NCI-H2227 treated with DMSO at 0.1 percent for 48 hours (cell line): ENCODE measurements around the gene KCNK7.

Experiments used
- DNase-seq: peaks from one replicate; lab custom pipeline; 2025; lab: John Stamatoyannopoulos, UW

The KCNK7 gene

DNA sequence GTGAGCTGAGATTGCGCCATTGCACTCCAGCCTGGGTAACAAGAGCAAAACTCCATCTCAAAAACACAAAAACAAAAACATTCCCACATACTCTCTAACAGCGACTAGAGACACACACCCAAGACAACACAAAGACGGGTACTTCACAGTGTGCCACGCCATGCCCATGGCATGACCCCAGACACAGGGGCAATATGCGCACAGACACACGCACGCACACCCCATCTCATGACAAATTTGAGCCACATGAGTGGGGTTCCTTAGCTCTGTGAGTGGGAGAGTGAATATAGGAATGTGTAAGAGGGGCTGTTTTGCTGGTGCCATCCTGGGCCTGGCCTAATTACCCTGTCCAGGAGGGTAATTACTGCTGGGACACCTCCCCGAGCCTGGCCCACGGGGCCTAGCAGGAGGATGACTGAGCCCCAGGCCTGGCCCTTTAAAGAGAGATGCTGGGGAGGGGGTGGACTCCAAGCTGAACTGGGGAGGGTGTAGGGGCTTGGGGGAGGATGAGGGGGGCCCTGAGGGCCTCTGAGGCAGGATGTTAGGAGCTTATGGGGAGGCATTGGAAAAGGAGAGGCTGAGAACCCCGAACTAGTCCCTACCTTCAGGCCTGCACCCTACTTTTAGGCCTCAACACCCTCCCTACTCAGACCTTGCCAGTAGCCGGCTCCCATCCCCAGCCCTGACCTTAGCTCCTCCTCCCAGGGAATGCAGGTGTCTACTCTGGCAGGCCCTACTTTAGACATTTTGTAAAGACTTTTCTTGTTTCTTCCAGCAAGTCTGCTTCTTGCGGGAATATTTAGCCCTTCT, 38.9 kb downstream of the KCNK7 start:
- no peak for DNase-seq

DNA sequence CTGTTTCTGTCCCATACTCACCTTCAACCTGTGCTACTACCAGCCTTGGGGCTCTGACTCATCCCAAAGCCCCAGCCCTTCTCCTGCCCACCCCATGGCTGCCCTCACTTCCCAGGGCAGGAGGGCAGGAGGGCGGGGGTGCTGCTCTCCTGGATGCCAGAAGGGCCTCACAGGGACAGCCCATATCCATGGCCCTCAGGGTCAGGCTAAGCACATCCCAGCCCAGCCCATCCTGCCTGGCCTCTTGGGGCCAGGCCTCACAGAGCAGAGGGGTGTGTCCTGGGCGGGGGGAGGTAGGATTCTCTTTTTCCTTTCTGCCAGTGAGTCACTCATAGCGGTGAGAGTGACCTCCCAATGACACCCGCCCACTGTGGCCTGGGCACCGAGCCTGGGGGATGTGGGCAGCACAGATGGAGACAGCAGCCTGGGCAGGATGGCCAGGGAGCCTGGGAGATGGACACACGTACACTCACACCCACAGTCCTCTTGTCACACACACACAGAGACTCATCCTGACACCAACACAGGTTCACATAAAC, 39.8 kb downstream of the KCNK7 start:
- DNase-seq, result no peak

DNA sequence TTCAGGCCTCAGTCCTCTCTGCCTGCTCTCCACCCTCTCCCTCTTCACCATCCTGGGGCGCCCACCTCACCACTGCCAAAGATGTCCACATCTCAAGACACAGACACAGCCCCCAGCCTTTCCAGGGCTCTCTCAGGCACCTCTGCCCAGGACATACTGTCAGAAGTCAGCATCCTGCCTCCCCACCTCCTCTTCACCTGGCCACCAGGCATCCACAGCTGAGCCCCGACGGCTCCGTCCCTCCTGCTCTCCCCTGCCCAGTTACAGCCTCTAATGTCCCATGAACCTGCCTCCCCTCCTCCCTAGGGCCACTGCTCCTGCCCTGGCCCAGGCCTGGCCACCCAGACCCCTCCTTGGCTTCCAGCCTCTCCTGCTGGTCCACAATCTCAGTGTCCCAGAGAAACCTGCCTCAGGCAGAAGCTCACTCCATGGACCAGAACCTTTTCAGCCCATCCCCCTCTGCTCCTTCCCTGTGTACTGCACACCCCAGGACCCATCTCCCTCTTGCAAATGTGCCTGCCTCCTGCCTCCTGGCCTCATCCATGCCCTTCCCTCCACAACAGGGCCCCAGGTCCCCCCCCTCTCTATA, 40.7 kb downstream of the KCNK7 start:
- DNase-seq, result no peak

GRCh38 chr11:65554057-65554818, 41.4 kb downstream of the KCNK7 start:
- DNase-seq, result no peak

DNA sequence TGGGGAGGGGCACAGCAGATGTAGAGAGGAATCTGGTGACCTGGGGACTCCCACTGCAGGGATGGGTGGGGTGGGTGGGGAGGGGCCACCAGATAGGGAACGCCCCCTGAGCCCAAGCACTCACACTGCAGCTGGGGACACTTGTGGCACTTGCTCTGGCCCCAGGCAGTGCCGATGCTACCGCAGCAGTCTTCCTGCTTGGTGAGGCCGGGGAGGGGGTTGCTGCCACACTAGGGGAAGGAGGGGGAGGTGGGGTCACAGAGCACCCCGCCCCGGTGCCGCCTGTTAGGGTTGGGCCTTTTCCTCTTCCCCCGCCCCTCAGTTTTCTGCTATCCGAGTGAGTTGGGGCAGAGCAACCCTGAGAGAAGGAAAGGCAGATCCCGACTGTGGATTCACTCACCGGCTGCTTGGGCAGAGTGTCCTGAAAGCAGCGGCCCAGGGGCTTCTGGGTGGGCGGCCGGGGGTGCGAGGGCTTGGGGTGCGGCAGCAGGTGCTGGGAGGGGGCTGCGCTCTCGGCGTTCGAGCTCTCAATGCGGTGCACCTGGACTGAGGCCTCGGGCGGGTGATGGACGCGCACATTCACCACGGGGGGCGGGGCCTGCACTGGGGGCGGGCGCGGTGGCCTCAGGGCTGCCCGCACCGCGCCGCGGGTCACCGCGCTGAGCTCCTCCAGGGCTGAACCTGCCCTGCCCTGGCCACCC, 42.1 kb downstream of the KCNK7 start:
- no peak for DNase-seq

- no peak for DNase-seq
These were observed 43.1 kb downstream of the KCNK7 start for GRCh38 chr11:65552388-65552951.

DNA sequence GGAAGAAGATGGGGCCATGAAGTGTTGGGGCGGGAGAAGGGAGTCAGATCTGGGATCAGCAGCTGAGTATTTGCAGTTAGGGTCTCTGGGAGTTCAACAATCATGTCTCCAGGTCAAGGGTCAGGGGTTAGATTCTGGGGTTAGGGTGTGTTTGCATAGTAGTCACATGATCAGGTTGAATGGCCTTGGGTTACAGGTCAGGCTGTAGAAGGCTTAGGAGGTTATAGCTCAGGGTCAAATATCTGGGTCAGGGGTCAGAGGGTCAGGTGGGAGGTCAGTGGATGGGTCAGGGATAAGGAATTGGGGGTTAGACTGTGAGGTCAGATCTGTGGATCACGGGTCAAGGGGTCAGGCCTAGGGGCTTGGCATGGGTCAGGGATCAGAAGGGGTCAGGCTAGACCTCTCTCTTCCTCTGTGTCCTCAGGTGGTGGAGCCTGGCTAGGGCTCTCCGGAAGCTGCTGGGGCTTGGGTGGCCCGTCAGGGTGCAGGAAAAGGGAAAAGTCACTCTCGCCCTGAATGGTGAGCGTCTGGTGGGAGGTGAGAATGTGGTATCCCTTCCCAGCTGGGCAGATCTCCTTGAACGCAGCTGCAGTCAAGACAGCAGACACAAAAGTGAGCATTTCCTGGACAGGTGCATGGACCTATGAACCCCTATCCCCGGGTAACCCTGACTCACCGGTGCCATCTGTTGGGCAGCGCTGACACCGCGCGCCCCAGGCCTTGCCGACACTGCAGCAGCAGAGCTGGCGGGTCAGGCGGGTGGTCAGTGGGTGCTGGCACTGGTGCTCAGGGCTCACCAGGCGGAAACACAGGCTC, 43.8 kb downstream of the KCNK7 start:
- DNase-seq, result no peak

DNA sequence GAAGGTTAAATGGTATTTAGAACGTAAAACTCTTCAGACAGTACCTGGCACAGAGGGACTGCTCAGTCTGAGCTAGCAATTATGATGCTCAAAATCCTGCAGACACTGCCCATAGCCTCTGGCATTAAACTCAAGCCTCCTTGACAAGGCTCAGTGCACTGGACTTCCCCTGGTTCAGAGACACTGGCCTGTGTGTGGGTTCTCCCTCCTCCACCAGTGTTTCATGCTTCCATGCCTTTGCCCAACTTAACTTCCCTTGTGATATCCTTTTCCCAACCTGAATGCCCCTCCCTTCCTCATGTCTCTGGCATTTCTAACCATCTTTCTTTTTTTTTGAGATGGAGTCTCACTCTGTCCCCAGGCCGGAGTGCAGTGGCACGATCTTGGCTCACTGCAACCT, 46.5 kb downstream of the KCNK7 start:
- no peak for DNase-seq

- DNase-seq, result no peak
These were observed 47.2 kb downstream of the KCNK7 start for GRCh38 chr11:65548395-65548794.

DNA sequence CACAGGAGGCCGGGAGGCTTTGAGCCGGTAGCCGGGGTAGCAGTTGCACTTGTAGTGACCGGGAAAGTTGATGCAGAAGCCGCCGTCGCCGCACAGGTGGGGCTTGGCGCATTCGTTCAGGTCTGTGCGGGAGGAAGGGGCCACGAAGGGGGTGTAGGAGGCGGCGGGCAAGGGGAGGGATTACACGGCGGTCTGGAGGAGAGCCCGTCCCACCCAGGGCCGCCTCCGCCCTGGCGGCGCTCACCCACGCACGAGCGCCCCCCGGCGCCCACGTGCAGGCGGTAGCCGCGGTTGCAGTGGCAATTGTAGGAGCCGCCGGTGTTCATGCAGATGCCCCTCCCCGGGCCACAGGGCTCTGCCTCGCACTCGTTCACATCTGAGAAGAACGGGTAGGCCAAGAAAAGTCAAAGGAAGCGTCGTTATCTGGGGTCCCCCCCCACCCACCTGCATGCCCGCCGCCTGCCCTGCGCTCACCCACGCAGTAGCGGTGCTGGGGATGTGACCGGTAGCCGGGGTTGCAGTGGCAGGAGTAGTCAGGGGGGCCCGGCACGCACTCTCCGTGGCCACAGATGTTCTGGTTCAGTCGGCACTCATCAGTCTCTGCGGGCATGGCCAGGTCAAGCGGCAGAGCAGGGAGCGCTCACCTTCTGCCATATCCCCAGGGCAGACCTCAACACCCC, 48.0 kb downstream of the KCNK7 start:
- no peak for DNase-seq

GRCh38 chr11:65546217-65546958, 49.2 kb downstream of the KCNK7 start:
- peak; percentile 80 for DNase-seq

DNA sequence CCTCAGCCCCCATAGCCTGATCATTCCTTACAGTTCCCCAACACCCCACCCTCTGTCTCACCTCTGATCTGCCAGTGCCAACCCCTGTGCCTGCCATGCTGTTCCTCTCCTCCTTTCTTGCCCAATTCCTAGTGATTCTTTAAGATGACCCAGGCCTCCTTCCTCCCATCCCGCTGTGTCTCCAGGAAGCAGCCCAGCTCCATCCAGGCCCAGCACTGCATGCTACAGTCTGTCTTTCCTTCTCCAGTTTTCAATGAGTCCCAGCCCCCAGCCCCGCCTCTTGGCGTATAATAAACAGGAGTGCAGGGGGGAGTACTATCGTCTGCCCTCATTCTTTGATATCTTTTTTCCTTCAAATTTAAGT, 49.8 kb downstream of the KCNK7 start:
- peak; percentile 34 for DNase-seq
